ENCODE data around the gene STYX.
"Not testable (repeated sequence)": the region's sequence is repeated elsewhere in the genome, so short reads cannot be mapped to it uniquely, and the experiment has no call there.

Gene STYX

DNA sequence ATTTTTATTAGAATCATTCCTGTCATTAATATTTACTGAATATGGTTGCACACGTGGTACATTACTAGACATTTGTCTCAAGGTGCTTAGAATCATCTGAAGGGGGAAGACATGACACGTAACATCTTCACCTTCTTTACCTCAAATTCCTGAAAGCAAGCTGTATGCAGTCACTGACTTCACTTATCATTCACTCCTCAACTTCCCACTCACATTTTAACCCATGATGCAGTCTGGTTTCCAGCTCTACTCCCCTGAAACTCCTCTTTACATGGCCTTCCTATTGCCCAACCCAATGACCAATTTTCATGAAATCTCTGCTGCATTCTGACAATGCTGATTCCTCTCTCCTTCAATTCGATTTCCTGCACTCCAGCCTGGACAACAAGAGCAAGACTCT is 28.7 kb upstream of the STYX start:
- Histone ChIP-seq H3K4me1 (ENCODE audit: control insufficient read depth, insufficient read depth, low read length) (peaks cover 19% of the 10 kb centered on the region), H3K4me3 (ENCODE audit: low read length) (no peak overlapping the region), H3K9ac (ENCODE audit: low read depth, low read length) (no peak overlapping the region), H3K27me3 (ENCODE audit: control insufficient read depth, insufficient read depth, low read length) (no peaks in the 10 kb centered on the region), H3K4me2 (ENCODE audit: low read length) (no peak overlapping the region), H3K9me3 (replicated peaks; ENCODE audit: low read length) (no peaks in the 10 kb centered on the region), H3K36me3 (ENCODE audit: insufficient read depth, low read length) (no peaks in the 10 kb centered on the region)

DNA sequence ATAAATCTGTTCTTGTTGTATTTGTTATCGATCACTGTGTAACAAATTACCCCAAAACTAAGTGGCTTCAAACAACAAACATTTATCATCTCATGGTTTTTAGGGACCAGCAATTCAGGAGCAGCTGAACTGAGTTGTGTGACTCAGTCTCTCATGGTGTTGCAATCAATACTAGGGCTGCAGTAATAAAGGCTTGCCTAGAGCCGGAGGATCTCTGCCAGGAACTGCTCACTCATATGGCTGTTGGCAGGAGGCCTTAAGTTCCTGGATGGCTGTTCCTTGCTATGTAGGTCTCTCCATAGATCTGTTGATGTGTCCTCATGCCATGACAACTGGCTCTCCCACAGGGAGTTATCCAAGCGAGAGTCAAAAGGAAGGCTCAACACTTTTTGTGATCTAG is 26.7 kb upstream of the STYX start:
- H3K9ac ChIP-seq (ENCODE audit: low read depth, low read length): no peak overlapping the region
- H3K9me3 ChIP-seq (replicated peaks; ENCODE audit: low read length): no peaks in the 10 kb centered on the region
- H3K4me2 ChIP-seq (ENCODE audit: low read length): no peak overlapping the region
- H3K4me3 ChIP-seq (ENCODE audit: low read length): no peak overlapping the region
- H3K36me3 ChIP-seq (ENCODE audit: insufficient read depth, low read length): no peaks in the 10 kb centered on the region
- peaks cover 26% of the 10 kb centered on the region for H3K4me1 ChIP-seq (ENCODE audit: control insufficient read depth, insufficient read depth, low read length)
- no peaks in the 10 kb centered on the region for H3K27me3 ChIP-seq (ENCODE audit: control insufficient read depth, insufficient read depth, low read length)

DNA sequence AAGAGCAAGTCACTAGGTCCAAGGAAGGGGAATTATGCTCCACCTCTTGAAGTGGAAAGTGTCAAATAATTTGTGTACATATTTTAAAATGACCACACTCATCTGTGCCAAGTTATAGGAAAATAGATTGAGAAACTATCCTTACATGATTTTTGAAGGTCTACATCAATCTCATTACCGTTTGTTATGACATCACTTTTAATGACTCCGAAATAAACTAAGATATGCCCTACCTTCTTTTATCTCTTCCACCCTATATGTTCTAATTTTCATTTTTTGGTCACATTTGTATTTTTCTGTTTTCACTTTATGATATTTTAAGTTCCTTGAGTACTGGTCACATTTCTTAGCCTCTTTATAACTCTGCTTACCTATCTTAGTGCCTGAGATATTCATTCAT is 26.3 kb upstream of the STYX start:
- no peak overlapping the region for H3K4me2 ChIP-seq (ENCODE audit: low read length)
- H3K4me3 ChIP-seq (ENCODE audit: low read length): no peak overlapping the region
- peaks cover 30% of the 10 kb centered on the region for H3K4me1 ChIP-seq (ENCODE audit: control insufficient read depth, insufficient read depth, low read length)
- H3K9me3 ChIP-seq (replicated peaks; ENCODE audit: low read length): no peaks in the 10 kb centered on the region
- H3K9ac ChIP-seq (ENCODE audit: low read depth, low read length): no peak overlapping the region
- H3K36me3 ChIP-seq (ENCODE audit: insufficient read depth, low read length): peaks cover 1% of the 10 kb centered on the region
- H3K27me3 ChIP-seq (ENCODE audit: control insufficient read depth, insufficient read depth, low read length): no peaks in the 10 kb centered on the region

DNA sequence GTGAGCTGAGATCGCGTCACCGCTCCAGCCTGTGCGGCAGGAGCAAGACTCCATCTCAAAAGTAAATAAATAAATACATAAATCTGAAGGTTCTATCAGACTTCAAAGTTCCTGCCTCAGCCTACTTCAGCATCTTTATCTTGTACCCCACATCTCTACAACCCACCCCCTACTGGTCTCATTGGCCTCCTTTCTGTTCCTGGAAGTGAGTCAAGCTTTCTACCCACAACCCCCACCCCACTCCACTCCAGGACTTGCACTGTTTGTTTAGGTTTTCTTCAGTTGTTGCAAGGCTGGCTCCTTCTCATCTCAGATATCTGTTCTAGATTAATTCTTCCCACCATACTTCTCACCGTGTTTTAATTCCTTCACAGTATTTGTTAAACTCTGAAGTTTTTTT is 23.7 kb upstream of the STYX start:
- no peaks in the 10 kb centered on the region for H3K27me3 ChIP-seq (ENCODE audit: control insufficient read depth, insufficient read depth, low read length)
- peaks cover 22% of the 10 kb centered on the region for H3K36me3 ChIP-seq (ENCODE audit: insufficient read depth, low read length)
- peak overlapping the region; percentile 96 for H3K4me3 ChIP-seq (ENCODE audit: low read length)
- peaks cover 43% of the 10 kb centered on the region for H3K4me1 ChIP-seq (ENCODE audit: control insufficient read depth, insufficient read depth, low read length)
- no peaks in the 10 kb centered on the region for H3K9me3 ChIP-seq (replicated peaks; ENCODE audit: low read length)
- peak overlapping the region; percentile 95 for H3K9ac ChIP-seq (ENCODE audit: low read depth, low read length)
- peak overlapping the region; percentile 87 for H3K4me2 ChIP-seq (ENCODE audit: low read length)

DNA sequence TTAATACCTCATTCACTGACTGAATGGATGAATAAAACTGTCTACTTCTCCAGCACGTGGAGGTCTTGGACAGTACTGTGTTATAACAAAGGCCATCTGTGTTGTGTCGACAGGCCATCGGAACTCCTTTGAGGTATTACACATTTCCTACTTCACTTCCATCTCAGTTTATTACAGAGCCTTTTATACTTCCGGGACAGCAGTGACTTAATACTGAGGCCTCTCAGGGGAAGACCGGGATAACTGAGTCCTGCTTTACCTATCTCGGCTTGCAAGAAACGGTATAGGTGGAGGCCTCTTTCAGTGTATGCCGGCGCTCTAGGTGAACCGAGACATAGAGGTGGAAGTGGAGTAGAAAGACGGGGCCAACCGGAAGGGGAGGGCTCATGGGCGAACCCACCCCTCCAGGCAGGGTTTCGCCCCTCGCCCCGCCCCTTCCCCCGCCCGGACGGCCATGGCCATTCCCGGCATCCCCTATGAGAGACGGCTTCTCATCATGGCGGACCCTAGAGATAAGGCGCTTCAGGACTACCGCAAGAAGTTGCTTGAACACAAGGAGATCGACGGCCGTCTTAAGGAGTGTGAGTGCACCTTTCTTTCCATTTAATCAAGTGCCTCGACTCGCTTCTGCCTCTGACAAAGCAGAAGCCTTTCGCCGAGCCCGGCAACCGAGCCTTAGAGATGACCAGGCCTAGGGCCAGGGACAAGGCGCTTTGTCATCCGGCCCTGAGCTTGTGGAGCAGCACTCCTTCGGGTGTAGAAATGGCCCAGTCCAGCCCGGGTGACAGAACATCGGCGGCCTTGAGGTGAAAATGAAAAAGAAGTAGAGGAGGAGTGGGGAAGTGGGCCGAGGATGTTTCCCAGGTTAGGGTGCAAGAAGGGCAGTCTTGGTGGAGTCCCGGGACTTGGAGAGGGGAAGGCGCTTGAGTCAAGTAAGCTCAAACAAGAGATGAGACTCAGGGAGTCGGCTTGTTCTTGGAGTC is 23.0 kb upstream of the STYX start, which contains the start of gene PSMC6:
Gene PSMC6, plus strand, starts transcription at position 477 of the 983 bp plus-strand sequence. Its CDS starts 20 bp downstream, at position 497.
- Histone ChIP-seq H3K36me3 (ENCODE audit: insufficient read depth, low read length) (peaks cover 29% of the 10 kb centered on the region), H3K4me3 (ENCODE audit: low read length) (peak within 1 kb of the TSS; percentile 96), H3K4me1 (ENCODE audit: control insufficient read depth, insufficient read depth, low read length) (peaks cover 49% of the 10 kb centered on the region), H3K27me3 (ENCODE audit: control insufficient read depth, insufficient read depth, low read length) (no peaks in the 10 kb centered on the region), H3K9ac (ENCODE audit: low read depth, low read length) (peak within 1 kb of the TSS; percentile 95), H3K9me3 (replicated peaks; ENCODE audit: low read length) (no peaks in the 10 kb centered on the region), H3K4me2 (ENCODE audit: low read length) (peak within 1 kb of the TSS; percentile 87)

DNA sequence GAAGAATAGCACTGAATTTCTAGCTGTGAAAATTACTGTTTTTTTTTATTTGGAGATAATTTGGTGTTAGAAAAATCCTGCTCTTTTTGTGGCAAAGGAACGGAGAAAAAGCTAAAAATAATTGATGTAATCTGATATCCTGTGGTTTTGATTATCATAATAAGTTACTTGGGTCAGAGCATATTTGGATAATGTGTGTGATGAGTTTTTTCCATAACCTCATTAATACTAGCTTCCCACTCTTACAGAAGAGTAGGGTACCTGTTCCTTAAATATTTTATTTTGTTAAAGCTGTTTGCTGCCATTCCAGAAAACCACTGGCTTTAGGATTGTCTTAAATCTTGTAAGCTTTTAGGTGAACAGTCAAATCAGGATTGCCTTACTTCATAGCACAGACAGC is 18.3 kb upstream of the STYX start:
- Histone ChIP-seq H3K4me2 (ENCODE audit: low read length) (no peak overlapping the region), H3K9ac (ENCODE audit: low read depth, low read length) (no peak overlapping the region), H3K36me3 (ENCODE audit: insufficient read depth, low read length) (peaks cover 71% of the 10 kb centered on the region), H3K4me1 (ENCODE audit: control insufficient read depth, insufficient read depth, low read length) (peaks cover 39% of the 10 kb centered on the region), H3K4me3 (ENCODE audit: low read length) (no peak overlapping the region), H3K9me3 (replicated peaks; ENCODE audit: low read length) (no peaks in the 10 kb centered on the region), H3K27me3 (ENCODE audit: control insufficient read depth, insufficient read depth, low read length) (no peaks in the 10 kb centered on the region)

DNA sequence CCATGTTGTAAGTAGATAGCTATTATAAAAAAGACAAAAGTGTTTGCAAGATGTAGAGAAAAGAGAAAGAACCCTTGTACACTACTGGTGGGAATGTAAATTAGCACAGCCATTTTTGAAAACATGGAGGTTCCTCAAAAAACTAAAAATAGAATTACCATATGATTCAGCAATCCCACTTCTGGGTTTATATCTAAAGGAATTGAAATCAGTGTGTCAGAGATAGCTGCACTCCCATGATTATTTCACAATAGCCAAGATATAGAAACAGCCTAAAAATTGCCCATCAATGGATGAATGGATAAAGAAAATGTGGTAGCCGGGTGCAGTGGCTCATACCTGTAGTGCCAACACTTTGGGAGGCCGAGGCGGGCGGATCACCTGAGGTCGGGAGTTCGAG is 13.8 kb upstream of the STYX start:
- H3K36me3 ChIP-seq (ENCODE audit: insufficient read depth, low read length): peaks cover 92% of the 10 kb centered on the region

DNA sequence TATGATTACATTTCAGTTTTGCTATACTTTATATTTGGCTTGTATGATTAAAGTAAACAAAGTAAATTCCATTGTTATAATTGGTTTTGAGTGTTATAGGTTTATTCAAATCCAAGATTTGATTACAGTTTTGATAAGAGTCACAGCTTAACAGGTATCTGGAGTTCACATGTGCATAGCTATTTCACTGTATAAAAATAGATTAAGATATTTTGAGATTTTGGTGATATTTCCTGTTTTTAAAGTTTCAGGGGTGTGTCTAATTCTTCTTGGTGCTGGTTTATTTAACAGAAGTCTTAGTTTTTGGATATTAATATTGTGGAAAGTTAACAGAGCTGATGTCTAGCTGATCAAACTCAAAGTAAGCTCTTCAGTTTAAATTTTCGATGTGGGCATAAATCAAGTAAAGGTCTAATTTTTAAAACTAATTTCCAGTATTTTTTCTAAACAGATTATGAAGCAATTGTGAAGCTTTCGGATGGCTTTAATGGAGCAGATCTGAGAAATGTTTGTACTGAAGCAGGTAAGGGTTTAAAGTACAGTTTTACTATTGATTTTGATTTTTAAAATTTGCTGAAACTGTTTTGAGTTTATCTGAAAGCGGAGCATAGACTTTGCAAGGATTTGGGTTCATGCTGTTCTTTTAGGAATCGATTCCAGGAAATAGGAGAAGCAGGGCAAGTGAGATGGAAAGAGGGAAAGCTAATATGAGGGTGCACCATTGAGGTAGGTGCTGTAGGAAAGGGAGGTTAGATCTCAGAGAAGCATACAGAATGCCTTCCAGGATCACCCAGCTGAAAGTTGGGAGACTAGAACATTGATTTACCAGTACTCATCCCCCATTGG is 6.2 kb upstream of the STYX start:
- peaks cover 80% of the 10 kb centered on the region for H3K36me3 ChIP-seq (ENCODE audit: insufficient read depth, low read length)
- H3K4me3 ChIP-seq (ENCODE audit: low read length): no peak overlapping the region
- no peaks in the 10 kb centered on the region for H3K9me3 ChIP-seq (replicated peaks; ENCODE audit: low read length)
- H3K4me1 ChIP-seq (ENCODE audit: control insufficient read depth, insufficient read depth, low read length): no peaks in the 10 kb centered on the region
- no peaks in the 10 kb centered on the region for H3K27me3 ChIP-seq (ENCODE audit: control insufficient read depth, insufficient read depth, low read length)
- no peak overlapping the region for H3K9ac ChIP-seq (ENCODE audit: low read depth, low read length)
- no peak overlapping the region for H3K4me2 ChIP-seq (ENCODE audit: low read length)

More for the DNA sequence above, 13.8 kb upstream of the STYX start:
- Histone ChIP-seq H3K4me1 (ENCODE audit: control insufficient read depth, insufficient read depth, low read length) (peaks cover 11% of the 10 kb centered on the region), H3K27me3 (ENCODE audit: control insufficient read depth, insufficient read depth, low read length) (no peaks in the 10 kb centered on the region), H3K9me3 (replicated peaks; ENCODE audit: low read length) (no peaks in the 10 kb centered on the region), H3K4me2 (ENCODE audit: low read length) (no peak overlapping the region), H3K9ac (ENCODE audit: low read depth, low read length) (no peak overlapping the region), H3K4me3 (ENCODE audit: low read length) (no peak overlapping the region)

DNA sequence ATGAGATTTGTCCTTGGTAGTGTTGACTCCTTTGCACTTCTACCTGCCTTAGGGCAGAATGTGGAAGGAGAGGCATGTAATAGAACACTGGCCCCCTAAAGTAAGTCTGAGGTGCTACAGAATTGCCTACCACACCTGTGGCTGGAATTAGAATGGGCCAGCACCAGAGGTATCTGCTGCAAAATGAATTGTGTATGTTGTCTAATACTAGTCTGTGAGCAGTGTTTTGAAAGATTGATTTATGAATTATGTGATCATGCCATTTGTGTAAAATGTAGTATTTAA is 5.7 kb upstream of the STYX start:
- H3K9ac ChIP-seq (ENCODE audit: low read depth, low read length): no peak overlapping the region
- H3K4me1 ChIP-seq (ENCODE audit: control insufficient read depth, insufficient read depth, low read length): peaks cover 3% of the 10 kb centered on the region
- no peaks in the 10 kb centered on the region for H3K27me3 ChIP-seq (ENCODE audit: control insufficient read depth, insufficient read depth, low read length)
- H3K4me3 ChIP-seq (ENCODE audit: low read length): no peak overlapping the region
- H3K9me3 ChIP-seq (replicated peaks; ENCODE audit: low read length): no peaks in the 10 kb centered on the region
- peaks cover 75% of the 10 kb centered on the region for H3K36me3 ChIP-seq (ENCODE audit: insufficient read depth, low read length)
- H3K4me2 ChIP-seq (ENCODE audit: low read length): no peak overlapping the region

DNA sequence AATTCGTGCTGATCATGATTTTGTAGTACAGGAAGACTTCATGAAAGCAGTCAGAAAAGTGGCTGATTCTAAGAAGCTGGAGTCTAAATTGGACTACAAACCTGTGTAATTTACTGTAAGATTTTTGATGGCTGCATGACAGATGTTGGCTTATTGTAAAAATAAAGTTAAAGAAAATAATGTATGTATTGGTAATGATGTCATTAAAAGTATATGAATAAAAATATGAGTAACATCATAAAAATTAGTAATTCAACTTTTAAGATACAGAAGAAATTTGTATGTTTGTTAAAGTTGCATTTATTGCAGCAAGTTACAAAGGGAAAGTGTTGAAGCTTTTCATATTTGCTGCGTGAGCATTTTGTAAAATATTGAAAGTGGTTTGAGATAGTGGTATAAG is 2.5 kb upstream of the STYX start:
- not testable (repeated sequence) for H3K4me3 ChIP-seq (ENCODE audit: low read length); H3K9ac ChIP-seq (ENCODE audit: low read depth, low read length); H3K9me3 ChIP-seq (replicated peaks; ENCODE audit: low read length); H3K27me3 ChIP-seq (ENCODE audit: control insufficient read depth, insufficient read depth, low read length); H3K4me1 ChIP-seq (ENCODE audit: control insufficient read depth, insufficient read depth, low read length); H3K4me2 ChIP-seq (ENCODE audit: low read length)
- peaks cover 45% of the 10 kb centered on the region for H3K36me3 ChIP-seq (ENCODE audit: insufficient read depth, low read length)

DNA sequence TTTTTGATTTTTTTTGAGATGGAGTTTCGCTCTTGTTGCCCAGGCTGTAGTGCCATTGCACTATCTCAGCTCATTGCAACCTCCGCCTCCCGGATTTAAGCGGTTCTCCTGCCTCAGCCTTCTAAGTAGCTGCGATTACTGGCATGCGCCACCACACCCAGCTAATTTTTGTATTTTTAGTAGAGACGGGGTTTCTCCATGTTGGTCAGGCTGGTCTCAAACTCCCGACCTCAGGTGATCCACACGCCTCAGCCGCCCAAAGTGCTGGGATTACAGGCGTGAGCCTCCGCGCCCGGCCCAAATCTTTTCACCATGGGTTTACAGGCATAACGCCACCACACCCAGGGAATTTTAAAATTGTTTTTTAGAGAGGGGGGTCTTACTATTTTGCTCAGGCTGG is 931 bp upstream of the STYX start:
- H3K4me2 ChIP-seq (ENCODE audit: low read length): peak overlapping the region; percentile 75
- not testable (repeated sequence) for H3K9me3 ChIP-seq (replicated peaks; ENCODE audit: low read length); H3K27me3 ChIP-seq (ENCODE audit: control insufficient read depth, insufficient read depth, low read length); H3K4me1 ChIP-seq (ENCODE audit: control insufficient read depth, insufficient read depth, low read length); H3K9ac ChIP-seq (ENCODE audit: low read depth, low read length); H3K4me3 ChIP-seq (ENCODE audit: low read length)
- peaks cover 30% of the 10 kb centered on the region for H3K36me3 ChIP-seq (ENCODE audit: insufficient read depth, low read length)

Data from skeletal muscle satellite cell (primary cell).